Measurements from ENCODE around the gene UPP1.
"Not testable (repeated sequence)": the region's sequence is repeated elsewhere in the genome, so short reads cannot be mapped to it uniquely, and the experiment has no call there.

Gene UPP1

DNA sequence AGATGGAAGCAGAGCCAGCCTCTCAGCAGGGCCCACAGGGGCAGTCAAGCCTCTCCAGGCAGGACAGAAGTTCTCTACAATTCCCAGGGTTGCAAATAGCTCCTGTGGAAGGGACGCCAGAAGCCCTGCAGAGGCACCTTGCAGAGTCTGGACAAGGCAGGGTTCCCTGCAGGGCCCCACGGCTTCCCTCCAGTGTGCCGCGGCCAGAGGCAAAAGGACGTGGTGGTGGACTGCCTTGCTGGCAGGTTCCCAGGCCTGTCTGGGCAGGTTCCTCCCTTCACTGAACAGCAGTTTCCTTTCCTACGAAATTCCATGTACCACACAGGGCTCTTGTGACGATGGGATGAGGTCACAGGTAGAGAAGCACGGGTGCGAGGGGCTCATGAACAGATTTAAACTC, 25.1 kb downstream of the UPP1 start:
- no peak for TF ChIP-seq CTCF (IDR thresholded peaks at IDR 0.05; ENCODE audit: control insufficient read depth, extremely low read depth, insufficient read depth)
- no peak for DNase-seq (ENCODE audit: low read depth)
- no peak overlapping the region for H3K4me3 ChIP-seq (ENCODE audit: low read depth, low read length)

GRCh38 chr7:48114589-48114988, 25.5 kb downstream of the UPP1 start:
- TF ChIP-seq CTCF (IDR thresholded peaks at IDR 0.05; ENCODE audit: control insufficient read depth, extremely low read depth, insufficient read depth), result no peak
- DNase-seq (ENCODE audit: low read depth), result no peak

GRCh38 chr7:48116043-48116442, 27.0 kb downstream of the UPP1 start:
- H3K4me3 ChIP-seq (ENCODE audit: low read depth, low read length), result no peak overlapping the region
- no peak for TF ChIP-seq CTCF (IDR thresholded peaks at IDR 0.05; ENCODE audit: control insufficient read depth, extremely low read depth, insufficient read depth)
- DNase-seq (ENCODE audit: low read depth), result no peak

More at GRCh38 chr7:48114589-48114988, 25.5 kb downstream of the UPP1 start:
- H3K4me3 ChIP-seq (ENCODE audit: low read depth, low read length), result no peak overlapping the region

DNA sequence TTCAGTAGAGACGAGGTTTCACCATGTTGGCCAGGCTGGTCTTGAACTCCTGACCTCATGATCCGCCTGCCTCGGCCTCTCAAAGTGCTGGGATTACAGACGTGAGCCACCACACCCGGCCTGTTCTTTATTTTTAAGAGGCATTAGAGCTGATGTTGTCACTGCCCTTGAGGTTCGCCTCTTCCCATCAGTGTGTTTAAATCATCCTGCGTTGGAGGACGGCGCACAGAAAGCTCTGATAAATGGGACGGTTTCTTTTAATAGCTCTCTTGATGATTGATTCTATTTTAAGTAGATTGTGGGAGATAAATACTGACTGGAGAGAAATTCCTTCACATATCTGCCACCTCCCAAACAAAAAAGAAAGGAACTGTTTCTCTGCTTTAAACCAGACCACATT, 29.0 kb downstream of the UPP1 start:
- no peak overlapping the region for H3K4me3 ChIP-seq (ENCODE audit: low read depth, low read length)
- TF ChIP-seq CTCF (IDR thresholded peaks at IDR 0.05; ENCODE audit: control insufficient read depth, extremely low read depth, insufficient read depth), result no peak
- DNase-seq (ENCODE audit: low read depth), result no peak

GRCh38 chr7:48120536-48120935, 31.5 kb downstream of the UPP1 start:
- DNase-seq (ENCODE audit: low read depth); H3K4me3 ChIP-seq (ENCODE audit: low read depth, low read length): not testable (repeated sequence)

DNA sequence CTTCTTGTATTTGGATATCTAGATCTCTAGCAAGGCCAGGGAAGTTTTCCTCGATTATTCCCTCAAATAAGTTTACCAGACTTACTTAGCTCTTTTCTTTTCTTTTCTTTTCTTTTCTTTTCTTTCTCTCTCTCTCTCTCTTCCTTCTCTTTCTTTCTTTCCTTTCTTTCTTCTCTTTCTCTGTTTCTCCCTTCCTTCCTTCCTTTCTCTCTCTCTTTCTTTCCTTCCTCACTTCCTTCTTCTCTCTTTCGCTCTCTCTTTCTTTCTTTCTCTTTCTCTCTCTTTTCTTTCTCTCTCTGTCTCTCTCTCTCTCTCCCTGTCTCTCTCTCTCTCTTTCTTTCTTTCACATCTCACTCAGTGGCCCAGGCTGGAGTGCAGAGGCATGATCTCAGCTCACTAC, 37.0 kb downstream of the UPP1 start:
- DNase-seq (ENCODE audit: low read depth), result no peak
- TF ChIP-seq CTCF (IDR thresholded peaks at IDR 0.05; ENCODE audit: control insufficient read depth, extremely low read depth, insufficient read depth), result no peak
- no peak overlapping the region for H3K4me3 ChIP-seq (ENCODE audit: low read depth, low read length)

DNA sequence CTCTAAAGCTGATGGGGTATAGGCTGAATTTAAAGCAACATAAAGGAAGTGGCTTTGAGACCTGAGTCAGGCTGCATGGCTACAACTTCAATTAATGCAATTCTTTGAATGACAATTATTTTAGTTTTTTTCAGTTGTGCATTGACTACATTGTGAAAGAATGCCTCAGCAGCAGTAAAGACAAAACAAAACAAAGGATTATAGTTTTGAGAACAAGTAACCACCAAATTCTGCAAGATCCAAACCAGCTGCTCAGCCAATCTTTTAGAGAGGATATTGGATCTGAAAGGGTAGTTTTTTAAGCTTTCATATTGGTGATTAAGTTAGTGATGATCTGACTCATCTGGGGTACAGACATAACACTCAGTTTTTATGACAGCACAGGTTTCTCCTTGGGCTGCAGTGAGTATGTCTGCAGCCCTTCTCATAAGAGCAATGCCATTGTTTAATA, 41.6 kb downstream of the UPP1 start:
- no peak for DNase-seq (ENCODE audit: low read depth)
- no peak for TF ChIP-seq CTCF (IDR thresholded peaks at IDR 0.05; ENCODE audit: control insufficient read depth, extremely low read depth, insufficient read depth)
- no peak overlapping the region for H3K4me3 ChIP-seq (ENCODE audit: low read depth, low read length)
